Nephron progenitor cell (in vitro differentiated cells): Measurements from ENCODE around the gene QPCT.
"Not testable (repeated sequence)": the region's sequence is repeated elsewhere in the genome, so short reads cannot be mapped to it uniquely, and the experiment has no call there.

ENCODE experiments used
- DNase-seq: peaks from one replicate; pipeline ENCODE4 v3.0.0; 2021
- H3K27ac Mint-ChIP-seq: 2 replicates; pipeline ENCODE4 v1.8.0; 2021; ENCODE audit warnings: mild to moderate bottlenecking, moderate library complexity, mixed read lengths
- H3K27me3 Mint-ChIP-seq: 2 replicates; pipeline ENCODE4 v1.8.0; 2021; ENCODE audit warnings: mild to moderate bottlenecking, low read depth, mixed read lengths; ENCODE audit not compliant: poor library complexity
- H3K36me3 Mint-ChIP-seq: 2 replicates; pipeline ENCODE4 v1.8.0; 2021; ENCODE audit warnings: low read depth, mixed read lengths
- H3K4me1 Mint-ChIP-seq: 2 replicates; pipeline ENCODE4 v1.8.0; 2021; ENCODE audit warnings: mixed read lengths
- H3K4me3 Mint-ChIP-seq: 2 replicates; pipeline ENCODE4 v1.8.0; 2021; ENCODE audit warnings: mild to moderate bottlenecking, moderate library complexity, mixed read lengths
- H3K9me3 Mint-ChIP-seq: 2 replicates; pipeline ENCODE4 v1.8.0; 2021; ENCODE audit warnings: mild to moderate bottlenecking, moderate library complexity, mixed read lengths
- TF ChIP-seq, protein P1 (sequence below): fragments of 200-600 bp; sonication (generic); IDR thresholded peaks from 2 replicates; pipeline ENCODE4 v1.5.0; 2021; ENCODE audit warnings: antibody characterized with exemption

The QPCT gene

DNA sequence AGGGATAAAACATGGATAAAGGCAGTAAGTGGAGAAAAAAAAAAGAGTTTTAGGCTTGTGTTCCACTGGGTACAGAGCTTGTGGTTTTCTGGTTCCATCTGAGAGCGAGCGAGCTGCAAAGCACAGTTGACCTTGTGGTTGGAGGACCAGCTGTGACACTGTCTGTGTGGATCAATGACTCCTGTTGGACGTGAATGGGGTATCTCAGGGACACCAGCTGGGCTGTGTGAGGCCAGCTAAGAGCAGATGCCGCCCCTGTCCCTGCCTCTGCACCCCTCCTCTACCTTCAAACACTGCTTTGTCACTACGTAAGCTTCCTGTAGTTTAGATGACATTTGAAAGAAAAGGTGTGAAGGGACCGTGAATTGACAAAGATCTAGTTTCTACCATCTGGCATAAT, 67.8 kb downstream of the QPCT start:
- Mint-ChIP-seq H3K4me1 (peaks cover 19% of the 10 kb centered on the region), H3K27me3 (peaks cover 5% of the 10 kb centered on the region), H3K27ac (no peak overlapping the region), H3K36me3 (no peaks in the 10 kb centered on the region), H3K9me3 (no peaks in the 10 kb centered on the region), H3K4me3 (no peak overlapping the region)
- DNase-seq: no peak
- TF ChIP-seq, protein P1, sequence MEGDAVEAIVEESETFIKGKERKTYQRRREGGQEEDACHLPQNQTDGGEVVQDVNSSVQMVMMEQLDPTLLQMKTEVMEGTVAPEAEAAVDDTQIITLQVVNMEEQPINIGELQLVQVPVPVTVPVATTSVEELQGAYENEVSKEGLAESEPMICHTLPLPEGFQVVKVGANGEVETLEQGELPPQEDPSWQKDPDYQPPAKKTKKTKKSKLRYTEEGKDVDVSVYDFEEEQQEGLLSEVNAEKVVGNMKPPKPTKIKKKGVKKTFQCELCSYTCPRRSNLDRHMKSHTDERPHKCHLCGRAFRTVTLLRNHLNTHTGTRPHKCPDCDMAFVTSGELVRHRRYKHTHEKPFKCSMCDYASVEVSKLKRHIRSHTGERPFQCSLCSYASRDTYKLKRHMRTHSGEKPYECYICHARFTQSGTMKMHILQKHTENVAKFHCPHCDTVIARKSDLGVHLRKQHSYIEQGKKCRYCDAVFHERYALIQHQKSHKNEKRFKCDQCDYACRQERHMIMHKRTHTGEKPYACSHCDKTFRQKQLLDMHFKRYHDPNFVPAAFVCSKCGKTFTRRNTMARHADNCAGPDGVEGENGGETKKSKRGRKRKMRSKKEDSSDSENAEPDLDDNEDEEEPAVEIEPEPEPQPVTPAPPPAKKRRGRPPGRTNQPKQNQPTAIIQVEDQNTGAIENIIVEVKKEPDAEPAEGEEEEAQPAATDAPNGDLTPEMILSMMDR: no peak

DNA sequence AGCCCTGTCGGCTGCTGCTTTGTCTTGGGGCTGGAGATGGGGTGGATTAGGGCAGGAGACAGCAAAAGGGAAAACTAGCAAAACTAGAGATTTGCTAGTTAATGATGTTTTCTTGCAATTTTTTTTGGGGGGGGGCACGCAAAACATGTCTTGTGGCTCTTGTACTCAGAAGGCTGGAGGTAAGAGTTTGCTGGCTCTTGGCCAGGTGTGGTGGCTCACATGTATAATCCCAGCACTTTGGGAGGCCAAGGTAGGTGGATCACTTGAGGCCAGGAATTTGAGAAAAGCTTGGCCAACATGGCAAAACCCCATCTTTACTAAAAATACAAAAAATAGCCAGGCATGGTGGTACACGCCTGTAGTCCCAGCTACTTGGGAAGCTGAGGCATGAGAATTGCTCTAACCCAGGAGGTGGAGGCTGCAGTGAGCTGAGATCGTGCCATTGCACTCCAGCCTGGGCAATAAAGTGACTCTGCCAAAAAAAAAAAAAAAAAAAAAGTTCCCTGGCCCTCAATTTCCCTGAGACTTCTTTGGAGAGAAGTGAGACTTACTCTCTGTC, 69.6 kb downstream of the QPCT start:
- not testable (repeated sequence) for H3K4me3 Mint-ChIP-seq, H3K9me3 Mint-ChIP-seq, H3K36me3 Mint-ChIP-seq, DNase-seq, H3K27me3 Mint-ChIP-seq, H3K27ac Mint-ChIP-seq
- peaks cover 31% of the 10 kb centered on the region for H3K4me1 Mint-ChIP-seq

DNA sequence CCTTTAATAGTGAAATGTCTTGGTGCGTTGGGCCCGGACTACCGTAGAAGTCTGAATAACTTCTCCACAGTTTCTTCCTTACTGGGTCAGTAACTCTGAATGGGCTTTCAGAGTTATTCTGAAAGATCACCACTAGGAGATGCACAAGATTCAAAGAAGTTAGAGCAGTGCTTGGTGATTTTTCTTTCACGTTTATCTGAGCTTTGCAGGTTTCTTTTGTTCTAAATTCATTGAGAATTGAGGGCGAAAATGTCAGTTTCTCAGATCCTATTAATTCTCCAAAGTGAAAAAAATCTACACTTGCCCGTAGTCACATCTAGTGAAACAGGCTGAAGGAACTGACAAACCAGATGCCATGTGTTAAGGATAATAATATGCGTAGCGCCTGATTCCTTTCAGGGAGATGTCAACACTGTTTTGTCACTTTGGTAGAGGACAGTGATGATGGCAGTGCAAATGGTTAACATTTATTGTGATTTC, 70.1 kb downstream of the QPCT start:
- TF ChIP-seq, protein P1: peak; percentile 79
- H3K9me3 Mint-ChIP-seq: no peaks in the 10 kb centered on the region
- H3K4me3 Mint-ChIP-seq: no peak overlapping the region
- no peaks in the 10 kb centered on the region for H3K36me3 Mint-ChIP-seq
- H3K27me3 Mint-ChIP-seq: peaks cover 3% of the 10 kb centered on the region
- H3K4me1 Mint-ChIP-seq: peaks cover 31% of the 10 kb centered on the region
- no peak overlapping the region for H3K27ac Mint-ChIP-seq
- DNase-seq: no peak

DNA sequence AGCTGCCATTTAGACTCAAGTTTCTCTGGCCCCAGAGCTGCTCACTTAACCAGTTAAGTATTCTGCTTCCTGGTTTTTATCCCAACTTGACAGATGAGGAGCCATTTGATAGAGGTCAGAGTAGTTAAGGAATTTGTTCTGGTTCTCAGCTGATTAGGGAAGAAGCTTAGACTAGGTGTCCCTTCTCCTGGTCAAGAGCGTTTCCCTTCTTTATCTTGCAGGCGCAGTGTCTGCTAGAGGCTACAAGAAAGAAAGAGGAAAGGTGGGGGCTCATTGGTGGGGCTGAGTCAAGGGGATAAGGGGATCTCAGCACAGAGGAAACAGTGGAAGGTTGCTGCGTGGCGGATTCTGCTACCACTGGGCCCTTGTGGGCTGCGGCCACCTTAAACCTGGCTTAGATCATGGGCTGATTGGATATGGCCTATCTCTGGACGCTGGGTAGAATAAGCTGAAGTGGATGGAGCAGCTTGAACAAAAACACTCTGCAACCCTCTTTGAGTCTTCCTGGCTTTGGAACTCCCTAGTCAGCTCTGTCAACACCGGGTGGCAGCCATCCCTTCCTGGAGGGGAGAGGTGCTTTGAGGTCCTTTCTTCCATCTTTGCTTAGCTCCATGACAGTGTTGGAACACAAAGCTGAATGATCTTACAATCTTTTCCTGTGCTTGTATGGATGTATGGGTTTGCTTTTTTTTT, 70.8 kb downstream of the QPCT start:
- Mint-ChIP-seq H3K36me3 (no peaks in the 10 kb centered on the region), H3K27ac (peak overlapping the region; percentile 63), H3K4me1 (peaks cover 31% of the 10 kb centered on the region), H3K9me3 (no peaks in the 10 kb centered on the region), H3K4me3 (no peak overlapping the region), H3K27me3 (peaks cover 3% of the 10 kb centered on the region)
- TF ChIP-seq, protein P1: no peak
- DNase-seq: no peak

DNA sequence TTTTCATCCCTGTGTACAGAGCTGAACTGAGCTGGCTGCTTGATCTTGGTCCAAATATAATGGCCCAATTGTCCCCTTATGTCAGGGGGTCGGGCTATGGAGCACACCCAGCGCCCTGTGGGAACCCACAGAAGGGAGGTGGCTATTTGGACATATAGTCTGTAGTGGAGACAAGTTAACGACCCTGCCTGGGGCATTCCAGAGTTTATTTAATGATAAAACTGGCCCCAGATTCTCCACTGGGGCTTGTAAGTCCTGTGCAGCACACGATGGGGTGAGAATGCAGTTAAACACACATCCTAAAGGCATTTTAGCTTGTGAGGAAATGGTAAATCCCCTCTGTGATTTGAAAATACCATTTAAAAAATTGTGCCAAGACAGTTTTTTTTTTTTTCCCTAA, 72.9 kb downstream of the QPCT start:
- Mint-ChIP-seq H3K27ac (no peak overlapping the region), H3K4me3 (no peak overlapping the region)
- DNase-seq: no peak

DNA sequence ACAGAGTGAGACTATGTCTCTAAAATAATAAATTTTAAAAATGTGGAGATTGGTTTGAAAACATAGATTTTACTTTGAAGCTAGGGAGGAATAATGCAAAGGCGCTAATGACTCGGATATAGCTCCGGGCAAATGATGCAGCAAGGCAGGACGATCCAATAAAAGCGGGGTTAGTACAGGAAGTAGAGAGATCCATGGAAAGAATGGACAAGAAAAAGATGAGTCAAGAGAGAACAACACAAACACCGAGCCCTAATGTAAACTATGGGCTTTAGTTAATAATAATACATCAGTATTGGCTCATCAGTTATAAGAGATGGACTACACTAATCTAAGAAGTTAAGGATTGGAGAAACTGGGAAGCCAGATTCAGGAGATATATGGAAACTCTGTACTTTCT, 74.5 kb downstream of the QPCT start:
- Mint-ChIP-seq H3K36me3 (no peaks in the 10 kb centered on the region), H3K27ac (no peak overlapping the region), H3K4me3 (no peak overlapping the region), H3K4me1 (peaks cover 50% of the 10 kb centered on the region), H3K9me3 (no peaks in the 10 kb centered on the region), H3K27me3 (no peaks in the 10 kb centered on the region)
- DNase-seq: no peak
- TF ChIP-seq, protein P1: no peak

More for the DNA sequence above, 72.9 kb downstream of the QPCT start:
- Mint-ChIP-seq H3K36me3 (no peaks in the 10 kb centered on the region), H3K4me1 (peaks cover 39% of the 10 kb centered on the region), H3K9me3 (no peaks in the 10 kb centered on the region), H3K27me3 (peaks cover under 1% of the 10 kb centered on the region)
- TF ChIP-seq, protein P1: no peak
